T-helper 22 cell (primary cell): ENCODE measurements around the gene PRDM16.

Experiments
- DNase-seq: peaks from one replicate; pipeline ENCODE4 v3.0.0-alpha.2; 2020; ENCODE audit warnings: low read depth

The PRDM16 gene

GRCh38 chr1:3415260-3416090, 346.5 kb downstream of the PRDM16 start:
- DNase-seq: no peak

- DNase-seq: no peak
These were observed 348.2 kb downstream of the PRDM16 start for GRCh38 chr1:3417082-3417739.

- no peak for DNase-seq
These were observed 348.9 kb downstream of the PRDM16 start for GRCh38 chr1:3417934-3418333.

- no peak for DNase-seq
These were observed 349.6 kb downstream of the PRDM16 start for GRCh38 chr1:3418600-3418999.

GRCh38 chr1:3419415-3420204, 350.6 kb downstream of the PRDM16 start:
- DNase-seq: no peak

- DNase-seq: no peak
These were observed 351.4 kb downstream of the PRDM16 start for GRCh38 chr1:3420218-3420951.

- no peak for DNase-seq
These were observed 353.6 kb downstream of the PRDM16 start for GRCh38 chr1:3422638-3423037.

- no peak for DNase-seq
These were observed 354.3 kb downstream of the PRDM16 start for GRCh38 chr1:3423245-3423829.

- no peak for DNase-seq
These were observed 355.1 kb downstream of the PRDM16 start for GRCh38 chr1:3423896-3424611.

- DNase-seq: no peak
These were observed 356.6 kb downstream of the PRDM16 start for GRCh38 chr1:3425486-3426215.

GRCh38 chr1:3426956-3427535, 358.0 kb downstream of the PRDM16 start:
- no peak for DNase-seq

GRCh38 chr1:3427711-3428704, 359.0 kb downstream of the PRDM16 start:
- no peak for DNase-seq

- no peak for DNase-seq
These were observed 359.9 kb downstream of the PRDM16 start for GRCh38 chr1:3428899-3429298.

- no peak for DNase-seq
These were observed 360.3 kb downstream of the PRDM16 start for GRCh38 chr1:3429320-3429719.

GRCh38 chr1:3429766-3430165, 360.8 kb downstream of the PRDM16 start:
- DNase-seq: no peak

- no peak for DNase-seq
These were observed 361.4 kb downstream of the PRDM16 start for GRCh38 chr1:3430406-3430805.

GRCh38 chr1:3430820-3431219, 361.8 kb downstream of the PRDM16 start:
- DNase-seq: no peak

- no peak for DNase-seq
These were observed 362.3 kb downstream of the PRDM16 start for GRCh38 chr1:3431266-3431665.

- DNase-seq: no peak
These were observed 362.7 kb downstream of the PRDM16 start for GRCh38 chr1:3431686-3432085.
